GM23248 (cell line): ENCODE measurements around the gene IQCF6.
"Not testable (repeated sequence)": the region's sequence is repeated elsewhere in the genome, so short reads cannot be mapped to it uniquely, and the experiment has no call there.

Source experiments
- EZH2 ChIP-seq: fragments of 200-600 bp; sonication (generic); IDR thresholded peaks from 2 replicates; pipeline ENCODE4 v1.6.1; 2018; ENCODE audit warnings: antibody characterized with exemption, mild to moderate bottlenecking; ENCODE audit not compliant: insufficient read depth, poor library complexity, severe bottlenecking
- EZH2phosphoT487 ChIP-seq: fragments of 200-600 bp; sonication (generic); IDR thresholded peaks from 2 replicates; pipeline ENCODE4 v1.6.1; 2018; ENCODE audit warnings: antibody characterized with exemption, moderate library complexity, mild to moderate bottlenecking, low read depth; ENCODE audit not compliant: insufficient read depth

DNA sequence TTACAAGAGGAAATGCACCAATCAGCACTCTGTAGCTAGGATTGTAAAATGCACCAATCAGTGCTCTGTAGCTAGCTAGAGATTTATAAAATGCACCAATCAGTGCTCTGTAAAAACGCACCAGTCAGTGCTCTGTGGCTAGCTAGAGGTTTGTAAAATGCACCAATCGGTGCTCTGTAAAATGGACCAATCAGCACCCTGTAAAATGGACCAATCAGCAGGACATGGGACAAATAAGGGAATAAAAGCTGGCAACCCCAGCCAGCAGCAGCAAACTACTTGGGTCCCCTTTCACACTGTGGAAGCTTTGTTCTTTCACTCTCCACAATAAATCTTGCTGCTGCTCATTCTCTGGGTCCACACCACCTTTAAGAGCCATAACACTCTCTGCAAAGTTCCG lies 36.7 kb downstream of the IQCF6 start:
- not testable (repeated sequence) for TF ChIP-seq EZH2, EZH2phosphoT487
